ENCODE data around the gene ODAD3.
"Not testable (repeated sequence)": the region's sequence is repeated elsewhere in the genome, so short reads cannot be mapped to it uniquely, and the experiment has no call there.

- TF ChIP-seq, protein P1, sequence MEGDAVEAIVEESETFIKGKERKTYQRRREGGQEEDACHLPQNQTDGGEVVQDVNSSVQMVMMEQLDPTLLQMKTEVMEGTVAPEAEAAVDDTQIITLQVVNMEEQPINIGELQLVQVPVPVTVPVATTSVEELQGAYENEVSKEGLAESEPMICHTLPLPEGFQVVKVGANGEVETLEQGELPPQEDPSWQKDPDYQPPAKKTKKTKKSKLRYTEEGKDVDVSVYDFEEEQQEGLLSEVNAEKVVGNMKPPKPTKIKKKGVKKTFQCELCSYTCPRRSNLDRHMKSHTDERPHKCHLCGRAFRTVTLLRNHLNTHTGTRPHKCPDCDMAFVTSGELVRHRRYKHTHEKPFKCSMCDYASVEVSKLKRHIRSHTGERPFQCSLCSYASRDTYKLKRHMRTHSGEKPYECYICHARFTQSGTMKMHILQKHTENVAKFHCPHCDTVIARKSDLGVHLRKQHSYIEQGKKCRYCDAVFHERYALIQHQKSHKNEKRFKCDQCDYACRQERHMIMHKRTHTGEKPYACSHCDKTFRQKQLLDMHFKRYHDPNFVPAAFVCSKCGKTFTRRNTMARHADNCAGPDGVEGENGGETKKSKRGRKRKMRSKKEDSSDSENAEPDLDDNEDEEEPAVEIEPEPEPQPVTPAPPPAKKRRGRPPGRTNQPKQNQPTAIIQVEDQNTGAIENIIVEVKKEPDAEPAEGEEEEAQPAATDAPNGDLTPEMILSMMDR (IDR thresholded peaks at IDR 0.05): not testable (repeated sequence)
- not testable (repeated sequence) for TF ChIP-seq POLR2A (IDR thresholded peaks at IDR 0.05)
Observed at GRCh38 chr19:11433526-11433925, 1.4 kb downstream of the ODAD3 start.
